Epithelial cell of proximal tubule (primary cell): ENCODE results near the gene NOP58. TPM values are rescaled to one million over a fixed set of nuclear protein-coding genes. Genes with fewer than 3 reads are reported as not detected.

Source experiments
- DNase-seq: peaks from one replicate; pipeline ENCODE4 v3.0.0-alpha.2; 2011; ENCODE audit warnings: low read depth
- H3K4me3 ChIP-seq: 2 replicates; pipeline ENCODE4 v1.5.1; 2011; ENCODE audit warnings: low read depth, mild to moderate bottlenecking, low read length
- CTCF ChIP-seq: conservative IDR thresholded peaks from 2 replicates; pipeline ENCODE4 v1.5.1; 2012; ENCODE audit warnings: low read depth, mild to moderate bottlenecking, low read length
- total RNA-seq: library from RNA; depleted of rRNA; stranded (reverse); fragments of >200 nt; gene quantifications from 2 replicates; pipeline ENCODE4 v1.2.3, GENCODE V29; 2015

NOP58 gene
- total RNA-seq, 1 donor from 2014 or later: 79.0 TPM

GRCh38 chr2:202278944-202279343 is 13.4 kb downstream of the NOP58 start:
- H3K4me3 ChIP-seq: no peak overlapping the region
- TF ChIP-seq CTCF: peak; percentile 67
- DNase-seq: no peak

DNA sequence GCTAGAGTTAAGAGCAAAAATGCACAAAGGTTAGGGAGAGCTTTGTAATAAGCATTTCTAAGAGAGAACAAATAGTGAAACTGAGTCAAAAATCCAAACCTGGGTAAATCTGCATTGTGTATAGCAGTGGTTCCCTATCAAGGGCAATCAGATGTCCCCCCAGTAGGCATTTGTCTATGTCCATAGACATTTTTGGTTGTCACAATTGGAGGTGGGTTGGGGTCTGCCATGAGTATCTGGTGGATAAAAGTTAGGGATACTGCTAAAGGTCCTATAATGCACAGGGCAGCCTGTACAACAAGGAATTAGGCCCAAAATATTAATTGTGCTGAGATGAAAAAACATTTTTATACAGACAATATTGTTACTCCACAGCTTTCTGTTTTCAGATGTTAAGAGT is 21.0 kb downstream of the NOP58 start:
- DNase-seq: no peak
- TF ChIP-seq CTCF: no peak
- H3K4me3 ChIP-seq: no peak overlapping the region

- no peak for TF ChIP-seq CTCF
- no peak overlapping the region for H3K4me3 ChIP-seq
- no peak for DNase-seq
Measured at GRCh38 chr2:202289394-202290204, 24.0 kb downstream of the NOP58 start.

GRCh38 chr2:202290316-202290715 is 24.8 kb downstream of the NOP58 start:
- no peak overlapping the region for H3K4me3 ChIP-seq
- TF ChIP-seq CTCF: no peak
- no peak for DNase-seq

DNA sequence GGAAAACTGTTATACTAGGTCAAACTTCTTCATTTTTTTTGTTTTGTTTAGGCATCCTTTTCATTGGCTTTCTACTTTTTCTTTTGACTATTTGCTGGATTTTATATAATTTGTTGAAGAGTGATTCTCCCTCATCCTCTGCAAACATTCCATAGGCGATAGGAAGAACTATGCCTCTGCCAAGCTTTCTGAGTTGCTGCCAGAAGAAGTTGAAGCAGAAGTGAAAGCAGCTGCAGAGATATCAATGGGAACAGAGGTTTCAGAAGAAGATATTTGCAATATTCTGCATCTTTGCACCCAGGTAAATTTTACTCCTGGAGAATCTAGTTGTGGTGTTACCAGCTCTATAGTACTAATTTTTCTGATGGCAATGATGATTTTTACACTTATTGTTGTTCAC is 25.4 kb downstream of the NOP58 start:
- TF ChIP-seq CTCF: no peak
- H3K4me3 ChIP-seq: no peak overlapping the region
- DNase-seq: no peak

DNA sequence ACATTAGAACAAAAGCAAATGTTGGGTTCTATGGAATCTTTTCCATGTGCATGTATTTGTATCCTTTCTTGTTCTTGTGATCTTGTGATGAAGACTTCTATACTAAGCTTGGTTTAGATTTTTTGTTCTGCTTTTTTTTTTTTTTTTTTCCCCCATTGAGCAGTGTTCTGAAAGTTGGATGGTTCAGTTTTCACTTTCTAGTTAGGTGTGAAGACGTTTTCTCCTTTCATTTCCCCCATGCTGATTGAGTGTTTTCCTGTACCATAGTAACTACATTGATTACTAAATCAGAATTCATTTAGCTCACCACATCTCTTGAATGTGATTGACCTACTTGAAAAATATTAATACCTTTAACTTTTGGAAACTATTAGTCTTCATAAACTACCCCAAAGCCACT is 34.1 kb downstream of the NOP58 start:
- DNase-seq: no peak
- no peak for TF ChIP-seq CTCF
- H3K4me3 ChIP-seq: no peak overlapping the region

GRCh38 chr2:202306034-202306433 is 40.5 kb downstream of the NOP58 start:
- no peak overlapping the region for H3K4me3 ChIP-seq
- TF ChIP-seq CTCF: no peak
- no peak for DNase-seq
